ENCODE measurements around the gene HYCC1.

DNA sequence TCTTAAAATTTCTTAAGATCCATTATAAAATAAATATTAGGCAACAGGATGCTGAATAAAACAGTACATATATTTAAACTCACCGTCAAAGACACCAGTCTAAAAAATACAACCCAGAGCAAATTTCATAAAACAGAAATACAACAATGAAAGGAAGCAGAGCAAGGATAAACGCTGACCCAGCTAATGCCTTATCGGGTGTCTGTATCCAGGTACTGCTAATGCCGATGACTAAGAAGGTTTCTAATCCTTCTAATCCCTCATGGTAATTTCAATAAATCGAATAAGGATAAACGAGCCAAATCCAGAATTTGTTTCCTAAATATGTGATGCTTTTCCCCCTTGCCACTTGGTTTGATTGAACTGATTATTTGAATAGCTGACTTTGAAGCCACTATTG is 1.7 kb downstream of the HYCC1 start:
- TF ChIP-seq CEBPB (IDR thresholded peaks at IDR 0.05), result no peak
- no peak for TF ChIP-seq ZFP36 (IDR thresholded peaks at IDR 0.05; ENCODE audit: borderline replicate concordance, partially characterized antibody)
- no peak for TF ChIP-seq MYC (IDR thresholded peaks at IDR 0.05; ENCODE audit: borderline replicate concordance, low read length)
- TF ChIP-seq RAD21 (conservative IDR thresholded peaks at IDR 0.05 in 1 of 2, IDR thresholded peaks at IDR 0.05 in 1 of 2), result no peak
- no peak for TF ChIP-seq POLR2A (IDR thresholded peaks at IDR 0.05; ENCODE audit: low read length)
- TF ChIP-seq, protein P1, sequence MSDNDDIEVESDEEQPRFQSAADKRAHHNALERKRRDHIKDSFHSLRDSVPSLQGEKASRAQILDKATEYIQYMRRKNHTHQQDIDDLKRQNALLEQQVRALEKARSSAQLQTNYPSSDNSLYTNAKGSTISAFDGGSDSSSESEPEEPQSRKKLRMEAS (IDR thresholded peaks at IDR 0.05), result no peak

All from A549 (cell line).